CD4-positive, alpha-beta T cell (primary cell): ENCODE results near the gene GPX3. TPM values are rescaled to one million over a fixed set of nuclear protein-coding genes. Genes with fewer than 3 reads are reported as not detected.

Experiments used
- ATAC-seq: fragments of 200-7000 bp; cut with Tn5 transposase; one replicate; pipeline ENCODE4 v1.10.0; 2022; ENCODE audit warnings: mild to moderate bottlenecking; ENCODE audit not compliant: poor library complexity
- CTCF ChIA-PET: fragments of 350-600 bp; sonication (Branson Sonifier 250); formaldehyde crosslinking; loops from one replicate; lab custom pipeline; 2021; ENCODE audit warnings: antibody characterized with exemption, inconsistent platforms; lab: Charles Lee
- POLR2A ChIA-PET: fragments of 350-600 bp; sonication (Branson Sonifier 250); formaldehyde crosslinking; loops from one replicate; lab custom pipeline; 2021; ENCODE audit warnings: antibody characterized with exemption, inconsistent platforms; lab: Charles Lee
- DNase-seq, 14 experiments: peaks; one replicate each; pipeline ENCODE4 v3.0.0-alpha.2; 2013 to 2020; ENCODE audit warnings: mixed read lengths in 2 of 14
- H3K27ac ChIP-seq, 2 donors: one replicate each; pipeline versions ENCODE4 v1.5.1 to v1.7.0; 2013; ENCODE audit warnings: low read length in 2 of 2, low read depth in 1 of 2, mild to moderate bottlenecking in 1 of 2
- H3K27me3 ChIP-seq, 2 experiments: 1 replicate in 1 of 2; 2 replicates in 1 of 2; pipeline versions ENCODE4 v1.6.1 to v1.7.0; 2013; ENCODE audit warnings: low read length in 2 of 2, control low read depth in 1 of 2, mild to moderate bottlenecking in 1 of 2, moderate library complexity in 1 of 2; ENCODE audit not compliant: insufficient read depth in 2 of 2, control insufficient read depth in 1 of 2
- H3K36me3 ChIP-seq: one replicate; pipeline ENCODE4 v1.6.1; 2013; ENCODE audit warnings: low read length, control low read depth; ENCODE audit not compliant: insufficient read depth
- H3K4me1 ChIP-seq: one replicate; pipeline ENCODE4 v1.6.1; 2013; ENCODE audit warnings: low read length, control low read depth; ENCODE audit not compliant: insufficient read depth
- H3K4me3 ChIP-seq: one replicate; pipeline ENCODE4 v1.5.1; 2013; ENCODE audit warnings: mild to moderate bottlenecking, low read length, moderate library complexity
- H3K9me3 ChIP-seq, 2 experiments: 1 replicate in 1 of 2; 2 replicates in 1 of 2; pipeline versions ENCODE4 v1.6.1 to v1.7.0; 2013; ENCODE audit warnings: low read length in 2 of 2, mild to moderate bottlenecking in 2 of 2, control low read depth in 1 of 2, moderate library complexity in 1 of 2; ENCODE audit not compliant: control insufficient read depth in 1 of 2, insufficient read depth in 1 of 2
- H3K27ac Mint-ChIP-seq: one replicate; pipeline ENCODE4 v1.8.0; 2020; ENCODE audit warnings: mixed read lengths
- H3K27me3 Mint-ChIP-seq: one replicate; pipeline ENCODE4 v1.8.0; 2021; ENCODE audit warnings: mixed read lengths
- H3K36me3 Mint-ChIP-seq: one replicate; pipeline ENCODE4 v1.8.0; 2021; ENCODE audit warnings: low read depth, mixed read lengths
- H3K4me1 Mint-ChIP-seq: one replicate; pipeline ENCODE4 v1.8.0; 2021; ENCODE audit warnings: low read depth, mixed read lengths
- H3K4me3 Mint-ChIP-seq: one replicate; pipeline ENCODE4 v1.8.0; 2020; ENCODE audit warnings: mild to moderate bottlenecking, mixed read lengths
- H3K9me3 Mint-ChIP-seq: one replicate; pipeline ENCODE4 v1.8.0; 2020; ENCODE audit warnings: mixed read lengths
- CTCF ChIP-seq: fragments of 200-600 bp; IDR thresholded peaks from one replicate; pipeline ENCODE4 v1.8.0; 2022; ENCODE audit warnings: antibody characterized with exemption, mild to moderate bottlenecking
- intact Hi-C, 2 experiments: fragments of 100-400 bp; cut with DNase I in 1 of 2; cut with micrococcal nuclease in 1 of 2; formaldehyde crosslinking; loops; one replicate each; pipeline versions ENCODE4 v1.15.1 to v1.9.0; 2023 to 2025; cut with DNase I, micrococcal nuclease
- total RNA-seq, 174 experiments: library from RNA in 2 of 174; stranded (reverse) in 2 of 174; gene quantifications; one replicate each; pipeline ENCODE4 v1.2.3 and lab custom pipeline; 2021 to 2026

Gene GPX3
- total RNA-seq, 2 experiments from 2014 or later = 0.58 TPM; not detected in 1

GRCh38 chr5:151006704-151007334, 13.6 kb upstream of the GPX3 start:
- no peaks in the 10 kb centered on the region for H3K4me1 Mint-ChIP-seq
- no peak overlapping the region for H3K27ac ChIP-seq
- ChIA-PET POLR2A (no interaction called here), CTCF (no interaction called here)
- no peaks in the 10 kb centered on the region for H3K4me1 ChIP-seq
- no peaks in the 10 kb centered on the region for H3K9me3 ChIP-seq
- ATAC-seq = no peak
- no peaks in the 10 kb centered on the region for H3K36me3 Mint-ChIP-seq
- H3K4me3 ChIP-seq = no peak overlapping the region
- H3K27me3 ChIP-seq = peaks cover 0 to 2% of the 10 kb centered on the region in 2 experiments
- no peak overlapping the region for H3K4me3 Mint-ChIP-seq
- H3K36me3 ChIP-seq = no peaks in the 10 kb centered on the region
- H3K9me3 Mint-ChIP-seq = no peaks in the 10 kb centered on the region
- no peak for DNase-seq
- no peak for TF ChIP-seq CTCF
- H3K27me3 Mint-ChIP-seq = peaks cover 26% of the 10 kb centered on the region
- intact Hi-C loops = no loop called here
- H3K27ac Mint-ChIP-seq = no peak overlapping the region

- ChIA-PET POLR2A (no interaction called here), CTCF (no interaction called here)
- Histone ChIP-seq H3K4me3 (no peak overlapping the region), H3K27ac (no peak overlapping the region), H3K36me3 (no peaks in the 10 kb centered on the region), H3K4me1 (no peaks in the 10 kb centered on the region), H3K9me3 (no peaks in the 10 kb centered on the region), H3K27me3 (peaks cover 0 to 2% of the 10 kb centered on the region in 2 experiments)
- DNase-seq (no peak), ATAC-seq (no peak)
- Mint-ChIP-seq H3K9me3 (no peaks in the 10 kb centered on the region), H3K4me1 (no peaks in the 10 kb centered on the region), H3K27ac (no peak overlapping the region), H3K4me3 (no peak overlapping the region), H3K27me3 (peaks cover 26% of the 10 kb centered on the region), H3K36me3 (no peaks in the 10 kb centered on the region)
- no peak for TF ChIP-seq CTCF
- intact Hi-C loops = no loop called here
Measured at GRCh38 chr5:151007430-151008209, 12.8 kb upstream of the GPX3 start.

GRCh38 chr5:151008210-151008491, 12.2 kb upstream of the GPX3 start:
- ATAC-seq = no peak
- no peak for DNase-seq
- H3K9me3 Mint-ChIP-seq = no peaks in the 10 kb centered on the region
- no peaks in the 10 kb centered on the region for H3K36me3 ChIP-seq
- no peaks in the 10 kb centered on the region for H3K36me3 Mint-ChIP-seq
- H3K27me3 Mint-ChIP-seq = peaks cover 26% of the 10 kb centered on the region
- intact Hi-C loops = no loop called here
- ChIA-PET CTCF (no interaction called here), POLR2A (no interaction called here)
- H3K4me3 Mint-ChIP-seq = no peak overlapping the region
- no peaks in the 10 kb centered on the region for H3K4me1 ChIP-seq
- no peak overlapping the region for H3K27ac Mint-ChIP-seq
- no peak overlapping the region for H3K4me3 ChIP-seq
- no peak overlapping the region for H3K27ac ChIP-seq
- no peaks in the 10 kb centered on the region for H3K4me1 Mint-ChIP-seq
- no peak for TF ChIP-seq CTCF
- H3K27me3 ChIP-seq = peaks cover 0 to 2% of the 10 kb centered on the region in 2 experiments
- H3K9me3 ChIP-seq = no peaks in the 10 kb centered on the region
